Psoas muscle (tissue), 8 donors: ENCODE results near the gene CPT1C. TPM values are rescaled to one million over a fixed set of nuclear protein-coding genes. Genes with fewer than 3 reads are reported as not detected.
A peak's percentile ranks its signal among the peaks of the same experiment; 100 is the strongest.

Source experiments
- ATAC-seq, 4 donors: fragments of 200-7000 bp; cut with Tn5 transposase; one replicate each; pipeline ENCODE4 v1.9.1; 2020; ENCODE audit warnings: moderate library complexity in 3 of 4, mild to moderate bottlenecking in 2 of 4
- DNase-seq, 2 donors: peaks; one replicate each; pipeline ENCODE4 v3.0.0-alpha.2; 2020
- H3K27ac ChIP-seq: fragments of 200-600 bp; one replicate; pipeline ENCODE4 v1.8.0; 2022
- H3K27me3 ChIP-seq, 3 donors: fragments of 200-600 bp in 1 of 3; one replicate each; pipeline versions ENCODE4 v1.6.1 to v1.8.0; 2013 to 2022; ENCODE audit warnings: low read length in 2 of 3, mild to moderate bottlenecking in 2 of 3, moderate library complexity in 1 of 3; ENCODE audit not compliant: insufficient read depth in 3 of 3
- H3K36me3 ChIP-seq, 2 donors: fragments of 200-600 bp in 1 of 2; one replicate each; pipeline versions ENCODE4 v1.6.1 to v1.8.0; 2013 to 2022; ENCODE audit warnings: low read depth in 1 of 2, mild to moderate bottlenecking in 1 of 2, moderate library complexity in 1 of 2; ENCODE audit not compliant: insufficient read depth in 1 of 2
- H3K4me1 ChIP-seq: fragments of 200-600 bp; one replicate; pipeline ENCODE4 v1.8.0; 2022
- H3K4me3 ChIP-seq: fragments of 200-600 bp; one replicate; pipeline ENCODE4 v1.8.0; 2022; ENCODE audit warnings: mild to moderate bottlenecking
- H3K9me3 ChIP-seq: fragments of 200-600 bp; one replicate; pipeline ENCODE4 v1.8.0; 2022
- WGBS, 3 donors: extraction: QIAGEN DNeasy Blood & Tissue Kit; methylation state at CpG; one replicate each; pipeline versions ENCODE4 v1.1.6 to v1.1.7; 2013; 5-methylcytosine and 5-hydroxymethylcytosine counted together
- intact Hi-C, 2 donors: fragments of 100-400 bp; cut with DNase I; formaldehyde crosslinking; loops; one replicate each; pipeline versions ENCODE4 v1.11.0 to v1.14.2; 2022
- polyA plus RNA-seq, 3 donors: library from polyadenylated mRNA; stranded (reverse); fragments of 200-250 nt; gene quantifications; one replicate each; pipeline ENCODE4 v1.2.3, GENCODE V29; 2013
- total RNA-seq, 4 donors: library from RNA; stranded (reverse); fragmentation: NEBNext Ultra II Directional in 2 of 4; extraction: Animal tissue kit (Norgen Biotek cat#: 25700) in 2 of 4; gene quantifications; one replicate each; pipeline versions ENCODE4 v1.2.1 to v1.2.4, GENCODE V29; 2021 to 2023
- TF ChIP-seq, protein P1 (sequence below): fragments of 200-600 bp; IDR thresholded peaks from one replicate; pipeline ENCODE4 v1.8.0; 2022; ENCODE audit warnings: antibody characterized with exemption
- donor health status: healthy with polysubstance abuse.
- donor health status: DM: no; HTN: no; CAD: no; lungs with moderate emphysema.
- donor health status: Bipolar disorder and iron deficiency.
- donor health status: healthy.
- donor health status: DM: yes; HTN: yes; CAD: no.
- donor health status: DM: no; HTN: no; CAD: no.
- donor health status: DM: no; HTN: no; CAD: no.
- donor health status: DM: yes; HTN: yes; CAD: no.

Gene CPT1C
- total and polyA plus RNA-seq, 7 donors = 0.34 to 1.2 (median 0.79) TPM

DNA sequence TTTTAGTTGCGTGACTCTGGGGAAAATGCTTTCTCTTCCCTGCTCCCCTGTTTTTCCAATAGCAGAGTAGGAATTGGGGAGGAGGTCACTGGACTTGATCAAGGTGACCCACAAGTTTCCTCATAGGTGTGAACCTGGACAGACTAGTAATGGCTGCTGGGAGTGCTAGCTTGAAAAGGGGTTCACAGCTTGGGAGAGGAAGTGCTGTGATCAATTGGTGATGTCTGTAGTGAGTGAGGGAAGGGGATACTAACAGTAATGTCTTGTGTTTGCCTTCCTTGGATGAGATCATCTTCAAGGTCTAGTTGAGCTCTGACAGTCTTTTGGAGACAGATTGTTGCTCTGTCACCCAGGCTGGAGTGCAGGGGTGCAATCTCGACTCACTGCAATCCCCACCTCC, 23.4 kb upstream of the CPT1C start:
- WGBS, 3 donors = 88 to 93% (median 91%) methylated on average over 2 of the region's 2 CpGs
- no peaks in the 10 kb centered on the region for H3K9me3 ChIP-seq
- H3K27me3 ChIP-seq = no peaks in the 10 kb centered on the region
- H3K4me3 ChIP-seq = no peak overlapping the region
- peaks cover 0 to 24% of the 10 kb centered on the region in 2 donors for H3K36me3 ChIP-seq
- ATAC-seq = no peak
- intact Hi-C loops = no loop called here
- TF ChIP-seq, protein P1, sequence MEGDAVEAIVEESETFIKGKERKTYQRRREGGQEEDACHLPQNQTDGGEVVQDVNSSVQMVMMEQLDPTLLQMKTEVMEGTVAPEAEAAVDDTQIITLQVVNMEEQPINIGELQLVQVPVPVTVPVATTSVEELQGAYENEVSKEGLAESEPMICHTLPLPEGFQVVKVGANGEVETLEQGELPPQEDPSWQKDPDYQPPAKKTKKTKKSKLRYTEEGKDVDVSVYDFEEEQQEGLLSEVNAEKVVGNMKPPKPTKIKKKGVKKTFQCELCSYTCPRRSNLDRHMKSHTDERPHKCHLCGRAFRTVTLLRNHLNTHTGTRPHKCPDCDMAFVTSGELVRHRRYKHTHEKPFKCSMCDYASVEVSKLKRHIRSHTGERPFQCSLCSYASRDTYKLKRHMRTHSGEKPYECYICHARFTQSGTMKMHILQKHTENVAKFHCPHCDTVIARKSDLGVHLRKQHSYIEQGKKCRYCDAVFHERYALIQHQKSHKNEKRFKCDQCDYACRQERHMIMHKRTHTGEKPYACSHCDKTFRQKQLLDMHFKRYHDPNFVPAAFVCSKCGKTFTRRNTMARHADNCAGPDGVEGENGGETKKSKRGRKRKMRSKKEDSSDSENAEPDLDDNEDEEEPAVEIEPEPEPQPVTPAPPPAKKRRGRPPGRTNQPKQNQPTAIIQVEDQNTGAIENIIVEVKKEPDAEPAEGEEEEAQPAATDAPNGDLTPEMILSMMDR = no peak
- no peak overlapping the region for H3K27ac ChIP-seq
- DNase-seq = no peak
- H3K4me1 ChIP-seq = peaks cover 13% of the 10 kb centered on the region

DNA sequence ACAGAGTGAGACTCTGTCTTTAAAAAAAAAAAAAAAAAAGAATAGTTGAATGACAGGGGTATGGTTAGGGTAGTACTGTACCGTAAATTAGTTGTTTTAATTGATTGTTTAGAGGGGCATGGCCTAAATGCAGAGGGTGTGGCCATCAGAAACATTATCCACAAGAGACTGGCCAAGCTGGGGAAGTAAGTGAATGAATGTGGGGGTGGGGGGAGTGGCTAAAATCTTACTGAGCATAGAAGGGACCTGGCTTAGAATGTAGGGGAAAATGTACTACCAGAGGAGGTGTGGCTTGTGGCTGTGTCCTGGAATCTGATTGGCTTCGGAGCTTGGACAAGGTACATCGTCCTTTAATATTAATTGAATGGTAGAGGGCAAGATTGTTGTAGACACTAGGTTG, 21.4 kb upstream of the CPT1C start:
- ATAC-seq = no peak
- Histone ChIP-seq H3K27me3 (no peaks in the 10 kb centered on the region), H3K9me3 (no peaks in the 10 kb centered on the region), H3K4me3 (no peak overlapping the region), H3K4me1 (peaks cover 9% of the 10 kb centered on the region), H3K36me3 (peaks cover 0 to 19% of the 10 kb centered on the region in 2 donors), H3K27ac (no peak overlapping the region)
- TF ChIP-seq, protein P1 = no peak
- whole genome bisulfite sequencing, 3 donors = 89 to 98% (median 89%) methylated on average over 3 of the region's 3 CpGs
- intact Hi-C loops = no loop called here
- DNase-seq = no peak

DNA sequence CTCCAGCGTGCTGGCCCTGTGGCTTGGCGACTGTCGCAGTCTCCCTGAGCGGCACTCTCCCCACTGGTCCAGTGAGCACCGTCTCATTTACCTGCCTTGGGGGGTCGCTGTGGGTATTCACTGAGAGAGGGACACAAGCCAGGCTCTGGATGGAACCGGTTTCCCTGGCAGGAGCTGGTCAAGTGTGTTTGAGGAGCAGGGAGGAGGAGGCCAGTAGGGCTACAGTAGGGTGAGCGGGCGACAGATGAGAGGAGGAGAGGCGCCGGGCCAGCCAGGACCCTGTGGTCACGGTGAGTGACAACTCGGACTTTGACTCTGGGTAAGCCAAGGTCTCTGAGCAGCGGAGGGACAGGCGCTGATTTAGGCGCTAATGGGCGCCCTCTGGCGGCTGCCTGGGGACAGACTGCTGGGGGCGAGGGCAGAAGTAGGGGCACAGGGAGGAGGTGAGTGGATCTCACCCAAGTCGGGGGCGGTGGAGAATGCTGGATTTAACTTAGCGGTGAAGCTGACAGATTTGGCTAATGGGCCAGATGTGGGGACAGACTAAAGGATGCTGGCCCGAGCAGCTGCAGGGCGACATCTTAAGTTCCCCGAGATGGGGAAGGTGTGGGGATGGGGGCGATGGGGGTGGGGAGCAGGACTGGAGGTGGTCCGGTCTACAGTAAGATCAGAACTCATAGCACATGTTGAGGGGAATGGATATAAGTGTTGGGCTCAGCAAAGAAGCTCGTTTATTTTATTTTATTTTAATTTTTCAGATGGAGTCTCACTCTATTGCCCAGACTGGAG, 18.6 kb upstream of the CPT1C start:
- TF ChIP-seq, protein P1 = peak; percentile 88
- H3K9me3 ChIP-seq = no peaks in the 10 kb centered on the region
- no peak overlapping the region for H3K4me3 ChIP-seq
- H3K36me3 ChIP-seq = peaks cover 0 to 19% of the 10 kb centered on the region in 2 donors
- no peaks in the 10 kb centered on the region for H3K27me3 ChIP-seq
- H3K27ac ChIP-seq = peak overlapping the region; percentile 69
- ATAC-seq = peak; percentile 16 to 30 (median 21)
- peak; percentile 80 to 89 for DNase-seq
- H3K4me1 ChIP-seq = peaks cover 10% of the 10 kb centered on the region
- 19 to 26% (median 21%) methylated on average over 28 of the region's 28 CpGs for WGBS, 3 donors
- intact Hi-C loops = loop anchor here in 1 of 2 donors (10.0 kb wide), 1 partner anchor 98 kb away; no protein-coding TSS in a partner anchor

DNA sequence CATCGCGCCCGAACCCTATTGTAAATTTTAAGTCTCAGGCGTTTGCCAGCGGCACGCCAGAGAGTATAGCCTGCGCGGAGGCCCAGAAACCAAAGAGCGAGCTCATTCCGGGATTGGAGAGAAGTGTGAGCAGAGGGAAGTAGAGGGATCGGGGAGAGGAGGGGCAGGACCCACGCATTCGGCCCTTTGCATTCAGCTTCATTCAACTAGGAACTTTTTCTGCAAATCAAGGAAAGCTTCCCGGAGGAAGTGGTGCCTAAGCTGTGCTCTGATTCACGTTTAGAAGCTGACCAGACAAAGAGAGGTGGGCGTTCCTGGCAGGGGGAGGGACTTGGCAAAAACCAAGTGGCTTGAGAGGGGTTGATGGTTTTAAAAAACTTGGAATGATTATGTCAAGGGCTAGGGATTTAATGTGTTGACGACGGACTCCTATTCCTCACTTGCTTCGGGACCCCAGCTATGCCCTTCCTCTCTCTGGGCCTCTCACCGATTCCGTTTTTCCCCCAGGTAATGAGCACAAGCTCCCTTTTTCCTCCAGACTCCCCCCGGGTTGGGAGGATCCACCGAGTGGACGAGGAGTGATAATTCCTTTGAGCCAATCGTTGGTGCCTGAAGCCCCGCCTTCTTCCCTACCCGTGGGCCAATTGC, 14.7 kb upstream of the CPT1C start:
- TF ChIP-seq, protein P1 = no peak
- WGBS, 3 donors = 1 to 2% (median 2%) methylated on average over 27 of the region's 27 CpGs
- ATAC-seq (peak; percentile 41 to 64 (median 54)), DNase-seq (peak; percentile 87 to 92)
- no peaks in the 10 kb centered on the region for H3K9me3 ChIP-seq
- intact Hi-C loops = loop anchor here (2.0 to 10.0 kb wide), 4 partner anchors 35 to 141 kb away; partner anchors contain the start of genes MED25 (in 1 of the 2) and RRAS (in 1 of the 2)
- H3K36me3 ChIP-seq = peaks cover 0 to 11% of the 10 kb centered on the region in 2 donors
- H3K4me3 ChIP-seq = peak overlapping the region; percentile 95
- peaks cover 34% of the 10 kb centered on the region for H3K4me1 ChIP-seq
- no peaks in the 10 kb centered on the region for H3K27me3 ChIP-seq
- peak overlapping the region; percentile 99 for H3K27ac ChIP-seq
